GM12878 (cell line): Measurements from ENCODE around the gene POFUT1. TPM values are rescaled to one million over a fixed set of nuclear protein-coding genes. Genes with fewer than 3 reads are reported as not detected.
A peak's percentile ranks its signal among the peaks of the same experiment; 100 is the strongest.

ENCODE experiments used
- ATAC-seq: fragments of 200-7000 bp; cut with Tn5 transposase; 3 replicates; pipeline ENCODE4 v1.9.1; 2020; ENCODE audit warnings: mild to moderate bottlenecking, moderate library complexity
- BruUV-seq: library from RNA; stranded (reverse); fragments of 400-500 nt; replicated peaks from 2 replicates; lab custom pipeline; 2021; lab: Mats Ljungman, UMichigan
- CTCF ChIA-PET: fragments of 300-600 bp; sonication (Branson Sonifier 250); formaldehyde crosslinking; extraction: SDS; loops from one replicate; lab custom pipeline; 2021; ENCODE audit warnings: inconsistent platforms; lab: Yijun Ruan, JAX
- POLR2A ChIA-PET: fragments of 350-600 bp; formaldehyde crosslinking; extraction: SDS; loops from one replicate; lab custom pipeline; 2021; ENCODE audit warnings: inconsistent platforms; lab: Charles Lee
- RAD21 ChIA-PET: fragments of 300-600 bp; sonication (Branson Sonifier 250); formaldehyde crosslinking; loops from one replicate; lab custom pipeline; 2023; ENCODE audit warnings: antibody characterized with exemption; ENCODE audit not compliant: unreplicated experiment; lab: Charles Lee
- SMC1A ChIA-PET: fragments of 300-600 bp; sonication (Branson Sonifier 250); formaldehyde crosslinking; loops from one replicate; lab custom pipeline; 2023; ENCODE audit not compliant: unreplicated experiment, uncharacterized antibody; lab: Charles Lee
- DNase-seq: peaks from one replicate; pipeline ENCODE4 v3.0.0-alpha.2; 2011; ENCODE audit warnings: low read depth, low spot score
- FAIRE-seq: peaks from 3 replicates; lab custom pipeline; 2011; peaks lifted over from hg19 to GRCh38; lab: Jason Lieb, UNC
- H2AFZ ChIP-seq: 2 replicates; pipeline ENCODE4 v1.6.0; 2011; ENCODE audit warnings: low read depth, low read length, control low read depth; ENCODE audit not compliant: control insufficient read depth
- H3K27ac ChIP-seq: 2 replicates; pipeline ENCODE4 v1.5.1; 2011; ENCODE audit warnings: control low read depth; ENCODE audit not compliant: control insufficient read depth, insufficient read depth
- H3K27me3 ChIP-seq, 2 experiments: replicated peaks in 1 of 2; 2 replicates each; pipeline versions ENCODE4 v1.6.0 to v1.6.1; 2011; ENCODE audit warnings: low read length in 1 of 2; ENCODE audit not compliant: control insufficient read depth in 2 of 2, insufficient read depth in 2 of 2
- H3K36me3 ChIP-seq, 2 experiments: 2 replicates each; pipeline ENCODE4 v1.5.1; 2011; ENCODE audit warnings: low read length in 1 of 2; ENCODE audit not compliant: control insufficient read depth in 2 of 2, insufficient read depth in 2 of 2
- H3K4me1 ChIP-seq: 2 replicates; pipeline ENCODE4 v1.6.1; 2011; ENCODE audit warnings: mild to moderate bottlenecking, low read length, moderate library complexity, mixed read lengths; ENCODE audit not compliant: control insufficient read depth, insufficient read depth
- H3K4me2 ChIP-seq: 2 replicates; pipeline ENCODE4 v1.6.0; 2011; ENCODE audit warnings: control low read depth; ENCODE audit not compliant: control insufficient read depth, insufficient read depth
- H3K4me3 ChIP-seq: fragments of 200-600 bp; sonication (generic); 2 replicates; pipeline ENCODE4 v1.5.1; 2016
- H3K79me2 ChIP-seq: 2 replicates; pipeline ENCODE4 v1.6.0; 2011; ENCODE audit warnings: low read length; ENCODE audit not compliant: control insufficient read depth, insufficient read depth
- H3K9ac ChIP-seq: 2 replicates; pipeline ENCODE4 v1.8.0; 2011; ENCODE audit warnings: low read length, control low read depth, mixed read lengths; ENCODE audit not compliant: control insufficient read depth, insufficient read depth
- H3K9me3 ChIP-seq: replicated peaks from 3 replicates; pipeline ENCODE4 v1.5.1; 2011; ENCODE audit warnings: mild to moderate bottlenecking, low read length; ENCODE audit not compliant: control insufficient read depth, insufficient read depth
- H4K20me1 ChIP-seq: 2 replicates; pipeline ENCODE4 v1.6.0; 2011; ENCODE audit not compliant: control insufficient read depth, insufficient read depth
- BACH1 ChIP-seq: fragments of 450-650 bp; IDR thresholded peaks from 2 replicates; pipeline ENCODE4 v1.6.1; 2017; ENCODE audit warnings: mild to moderate bottlenecking, borderline replicate concordance
- CBFB ChIP-seq: IDR thresholded peaks from 2 replicates; pipeline ENCODE4 v1.6.1; 2016; ENCODE audit warnings: antibody characterized with exemption, low read depth
- CBX5 ChIP-seq: sonication (generic); IDR thresholded peaks from 2 replicates; pipeline ENCODE4 v1.6.1; 2016; ENCODE audit warnings: low read depth, moderate library complexity, mild to moderate bottlenecking, inconsistent platforms
- CREB1 ChIP-seq: IDR thresholded peaks from 2 replicates; pipeline ENCODE4 v1.6.1; 2012; ENCODE audit warnings: low read depth, mild to moderate bottlenecking, inconsistent platforms
- CREM ChIP-seq: IDR thresholded peaks from 2 replicates; pipeline ENCODE4 v1.6.1; 2014; ENCODE audit warnings: antibody characterized with exemption, low read depth
- FOXM1 ChIP-seq: IDR thresholded peaks from 2 replicates; pipeline ENCODE4 v1.6.1; 2012; ENCODE audit warnings: low read depth, mild to moderate bottlenecking, inconsistent platforms, low read length, moderate library complexity
- POU2F2 ChIP-seq: IDR thresholded peaks from 3 replicates; pipeline ENCODE4 v1.6.1; 2011; ENCODE audit warnings: low read depth, mild to moderate bottlenecking, low read length, borderline replicate concordance
- RUNX3 ChIP-seq: IDR thresholded peaks from 2 replicates; pipeline ENCODE4 v1.6.1; 2012; ENCODE audit warnings: low read length, inconsistent platforms
- SMAD5 ChIP-seq: IDR thresholded peaks from 2 replicates; pipeline ENCODE4 v1.6.1; 2016; ENCODE audit warnings: antibody characterized with exemption, low read depth
- ZNF384 ChIP-seq: IDR thresholded peaks from 2 replicates; pipeline ENCODE4 v1.6.1; 2012; ENCODE audit warnings: low read depth, mild to moderate bottlenecking, low read length, improper control_type of control experiment, borderline replicate concordance
- WGBS: methylation state at CpG from one replicate; pipeline ENCODE4 v1.1.6; 2016; ENCODE audit warnings: low lambda C conversion rate; ENCODE audit not compliant: insufficient replicate concordance, insufficient coverage; ENCODE audit errors: missing lambda C conversion rate; 5-methylcytosine and 5-hydroxymethylcytosine counted together
- in situ Hi-C: fragments of 300-500 bp; cut with MboI; formaldehyde crosslinking; loops from 9 replicates; pipeline ENCODE4 v1.14.3; 2018; ENCODE audit warnings: mixed read lengths
- intact Hi-C: fragments of 100-400 bp; cut with micrococcal nuclease; formaldehyde crosslinking; loops from one replicate; pipeline ENCODE4 v1.14.2; 2022; ENCODE audit not compliant: unreplicated experiment
- polyA plus RNA-seq, 11 experiments: library from polyadenylated mRNA; depleted of rRNA in 4 of 11; unstranded in 6 of 11; stranded (reverse) in 5 of 11; fragments of >200 nt; fragmentation: Nextera tagmentation in 4 of 11; fragmentation: Illumina TruSeq in 1 of 11; extraction: Ambion mirVana in 4 of 11; extraction: Trizol in 1 of 11; gene quantifications; 1 replicate in 1 of 11; 2 replicates in 10 of 11; pipeline versions ENCODE4 v1.2.1 to v1.2.3, GENCODE V29; 2011 to 2016; ENCODE audit warnings: inconsistent platforms in 2 of 11, missing spikeins in 2 of 11, low read depth in 1 of 11
- total RNA-seq, 4 experiments: library from RNA; depleted of rRNA in 3 of 4; stranded (reverse); fragments of >200 nt in 3 of 4; fragmentation: Illumina TruSeq in 1 of 4; extraction: Trizol in 1 of 4; gene quantifications; 2 replicates each; pipeline versions ENCODE4 v1.2.1 to v1.2.3, GENCODE V29; 2013 to 2021
- TF ChIP-seq, protein P1 (sequence below): IDR thresholded peaks from 2 replicates; pipeline ENCODE4 v1.6.1; 2011; ENCODE audit warnings: borderline replicate concordance, low read depth, mild to moderate bottlenecking, moderate library complexity, low read length; ENCODE audit not compliant: insufficient read depth, poor library complexity, severe bottlenecking
- TF ChIP-seq, protein P2 (sequence below): fragments of 450-650 bp; IDR thresholded peaks from 2 replicates; pipeline ENCODE4 v1.6.1; 2016; ENCODE audit warnings: mild to moderate bottlenecking, moderate library complexity, borderline replicate concordance
- TF ChIP-seq, protein P3 (sequence below): fragments of 150-350 bp; IDR thresholded peaks from 2 replicates; pipeline ENCODE4 v1.6.1; 2016; ENCODE audit warnings: low read depth, low read length

Gene POFUT1
- total and polyA plus RNA-seq, 10 of the 15 experiments (the other 5 are each of a cell fraction or from before 2014, with no cell fraction given): 2.6 to 33.4 (median 23.1) TPM

DNA sequence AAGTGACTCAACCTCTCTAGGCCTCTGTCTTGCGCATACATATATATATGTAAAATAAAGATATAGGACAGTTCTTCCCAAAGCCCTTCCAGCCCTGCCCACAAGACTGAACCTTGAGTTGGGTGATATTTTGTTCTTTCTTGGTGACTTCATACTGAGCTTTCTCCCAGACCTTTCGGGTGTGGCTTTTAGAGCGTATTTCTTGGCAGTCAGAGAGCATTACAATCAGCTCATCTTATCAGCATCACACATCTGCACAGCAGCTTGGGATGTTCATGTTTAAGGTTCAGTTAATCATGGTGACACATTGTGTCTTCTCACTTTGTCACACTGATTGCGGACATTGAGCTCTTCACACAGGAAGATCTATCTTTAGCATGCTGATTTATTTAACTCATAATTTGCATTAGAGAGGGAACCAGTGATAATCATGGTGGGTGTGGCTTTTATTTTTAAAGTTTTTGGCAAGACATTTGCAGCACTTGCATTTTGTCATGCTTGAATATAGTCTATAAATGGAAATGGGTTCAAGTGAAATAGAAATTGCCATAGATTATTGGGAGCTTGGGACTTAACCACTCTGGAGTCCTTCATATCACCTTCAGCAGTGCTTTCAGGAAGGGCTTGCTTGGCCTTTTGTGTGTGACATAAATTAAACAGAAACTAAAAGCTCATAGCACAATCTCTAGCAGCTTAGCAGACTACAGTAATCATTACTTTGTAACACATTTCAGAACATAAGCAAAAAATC lies 78.1 kb downstream of the POFUT1 start:
- WGBS: 0% methylated on average over 4 of the region's 4 CpGs
- RAD21 ChIA-PET: interaction anchor here (0.9 to 2.8 kb wide), 24 partner anchors 9 to 366 kb away, joined by 3 to 28 read pairs (median 4); partner anchors contain the start of genes ASXL1 and KIF3B
- peak overlapping the region; percentile 73 for H3K4me2 ChIP-seq
- peak overlapping the region; percentile 55 for H3K9ac ChIP-seq
- POLR2A ChIA-PET: interaction anchor here (0.6 to 3.5 kb wide), 14 partner anchors 8 to 222 kb away, joined by 3 to 38 read pairs (median 5); partner anchors contain the start of genes ASXL1 and KIF3B
- peak overlapping the region; percentile 64 for H2AFZ ChIP-seq
- no peaks in the 10 kb centered on the region for H4K20me1 ChIP-seq
- ATAC-seq: peak; percentile 85
- no TSS peak for BruUV-seq
- no peaks in the 10 kb centered on the region for H3K27me3 ChIP-seq
- intact Hi-C loops: loop anchor here (5.0 kb wide), 1 partner anchor 78 kb away; the partner anchor contains the start of genes PLAGL2 and POFUT1
- peak overlapping the region; percentile 54 for H3K4me3 ChIP-seq
- H3K36me3 ChIP-seq: peaks cover 0 to 7% of the 10 kb centered on the region in 2 experiments; a peak in 3 of 4 replicates
- H3K4me1 ChIP-seq: peaks cover 31% of the 10 kb centered on the region
- CTCF ChIA-PET: interaction anchor here (0.5 to 2.5 kb wide), 22 partner anchors 9 to 386 kb away, joined by 3 to 12 read pairs (median 4); partner anchors contain the start of gene ASXL1
- in situ Hi-C loops: no loop called here
- peak overlapping the region; percentile 92 for H3K27ac ChIP-seq
- no peaks in the 10 kb centered on the region; the same call in 2 of the 3 replicates for H3K9me3 ChIP-seq
- peak; percentile 84 for DNase-seq
- peak; percentile 93 for FAIRE-seq
- H3K79me2 ChIP-seq: peaks cover 63% of the 10 kb centered on the region
- SMC1A ChIA-PET: interaction anchor here (0.6 to 3.0 kb wide), 31 partner anchors 9 to 602 kb away, joined by 3 to 26 read pairs (median 4); partner anchors contain the start of genes ASXL1 and KIF3B
- TF ChIP-seq, protein P1, sequence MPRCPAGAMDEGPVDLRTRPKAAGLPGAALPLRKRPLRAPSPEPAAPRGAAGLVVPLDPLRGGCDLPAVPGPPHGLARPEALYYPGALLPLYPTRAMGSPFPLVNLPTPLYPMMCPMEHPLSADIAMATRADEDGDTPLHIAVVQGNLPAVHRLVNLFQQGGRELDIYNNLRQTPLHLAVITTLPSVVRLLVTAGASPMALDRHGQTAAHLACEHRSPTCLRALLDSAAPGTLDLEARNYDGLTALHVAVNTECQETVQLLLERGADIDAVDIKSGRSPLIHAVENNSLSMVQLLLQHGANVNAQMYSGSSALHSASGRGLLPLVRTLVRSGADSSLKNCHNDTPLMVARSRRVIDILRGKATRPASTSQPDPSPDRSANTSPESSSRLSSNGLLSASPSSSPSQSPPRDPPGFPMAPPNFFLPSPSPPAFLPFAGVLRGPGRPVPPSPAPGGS: peak; percentile 89
- TF ChIP-seq CREM: 0 out of 2 replicates have a peak, but pooled peaks have one; percentile 31
- no peak for TF ChIP-seq CBX5
- TF ChIP-seq POU2F2: peak; percentile 79; the same call in 2 of the 3 replicates
- TF ChIP-seq ZNF384: no peak
- peak; percentile 61; the same call in 1 of the 2 replicates for TF ChIP-seq BACH1
- peak; percentile 70 for TF ChIP-seq CREB1
- TF ChIP-seq, protein P2, sequence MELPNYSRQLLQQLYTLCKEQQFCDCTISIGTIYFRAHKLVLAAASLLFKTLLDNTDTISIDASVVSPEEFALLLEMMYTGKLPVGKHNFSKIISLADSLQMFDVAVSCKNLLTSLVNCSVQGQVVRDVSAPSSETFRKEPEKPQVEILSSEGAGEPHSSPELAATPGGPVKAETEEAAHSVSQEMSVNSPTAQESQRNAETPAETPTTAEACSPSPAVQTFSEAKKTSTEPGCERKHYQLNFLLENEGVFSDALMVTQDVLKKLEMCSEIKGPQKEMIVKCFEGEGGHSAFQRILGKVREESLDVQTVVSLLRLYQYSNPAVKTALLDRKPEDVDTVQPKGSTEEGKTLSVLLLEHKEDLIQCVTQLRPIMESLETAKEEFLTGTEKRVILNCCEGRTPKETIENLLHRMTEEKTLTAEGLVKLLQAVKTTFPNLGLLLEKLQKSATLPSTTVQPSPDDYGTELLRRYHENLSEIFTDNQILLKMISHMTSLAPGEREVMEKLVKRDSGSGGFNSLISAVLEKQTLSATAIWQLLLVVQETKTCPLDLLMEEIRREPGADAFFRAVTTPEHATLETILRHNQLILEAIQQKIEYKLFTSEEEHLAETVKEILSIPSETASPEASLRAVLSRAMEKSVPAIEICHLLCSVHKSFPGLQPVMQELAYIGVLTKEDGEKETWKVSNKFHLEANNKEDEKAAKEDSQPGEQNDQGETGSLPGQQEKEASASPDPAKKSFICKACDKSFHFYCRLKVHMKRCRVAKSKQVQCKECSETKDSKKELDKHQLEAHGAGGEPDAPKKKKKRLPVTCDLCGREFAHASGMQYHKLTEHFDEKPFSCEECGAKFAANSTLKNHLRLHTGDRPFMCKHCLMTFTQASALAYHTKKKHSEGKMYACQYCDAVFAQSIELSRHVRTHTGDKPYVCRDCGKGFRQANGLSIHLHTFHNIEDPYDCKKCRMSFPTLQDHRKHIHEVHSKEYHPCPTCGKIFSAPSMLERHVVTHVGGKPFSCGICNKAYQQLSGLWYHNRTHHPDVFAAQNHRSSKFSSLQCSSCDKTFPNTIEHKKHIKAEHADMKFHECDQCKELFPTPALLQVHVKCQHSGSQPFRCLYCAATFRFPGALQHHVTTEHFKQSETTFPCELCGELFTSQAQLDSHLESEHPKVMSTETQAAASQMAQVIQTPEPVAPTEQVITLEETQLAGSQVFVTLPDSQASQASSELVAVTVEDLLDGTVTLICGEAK: no peak
- 0 out of 2 replicates have a peak, but pooled peaks have one; percentile 38 for TF ChIP-seq CBFB
- TF ChIP-seq FOXM1: peak; percentile 73; the same call in 1 of the 2 replicates
- TF ChIP-seq, protein P3, sequence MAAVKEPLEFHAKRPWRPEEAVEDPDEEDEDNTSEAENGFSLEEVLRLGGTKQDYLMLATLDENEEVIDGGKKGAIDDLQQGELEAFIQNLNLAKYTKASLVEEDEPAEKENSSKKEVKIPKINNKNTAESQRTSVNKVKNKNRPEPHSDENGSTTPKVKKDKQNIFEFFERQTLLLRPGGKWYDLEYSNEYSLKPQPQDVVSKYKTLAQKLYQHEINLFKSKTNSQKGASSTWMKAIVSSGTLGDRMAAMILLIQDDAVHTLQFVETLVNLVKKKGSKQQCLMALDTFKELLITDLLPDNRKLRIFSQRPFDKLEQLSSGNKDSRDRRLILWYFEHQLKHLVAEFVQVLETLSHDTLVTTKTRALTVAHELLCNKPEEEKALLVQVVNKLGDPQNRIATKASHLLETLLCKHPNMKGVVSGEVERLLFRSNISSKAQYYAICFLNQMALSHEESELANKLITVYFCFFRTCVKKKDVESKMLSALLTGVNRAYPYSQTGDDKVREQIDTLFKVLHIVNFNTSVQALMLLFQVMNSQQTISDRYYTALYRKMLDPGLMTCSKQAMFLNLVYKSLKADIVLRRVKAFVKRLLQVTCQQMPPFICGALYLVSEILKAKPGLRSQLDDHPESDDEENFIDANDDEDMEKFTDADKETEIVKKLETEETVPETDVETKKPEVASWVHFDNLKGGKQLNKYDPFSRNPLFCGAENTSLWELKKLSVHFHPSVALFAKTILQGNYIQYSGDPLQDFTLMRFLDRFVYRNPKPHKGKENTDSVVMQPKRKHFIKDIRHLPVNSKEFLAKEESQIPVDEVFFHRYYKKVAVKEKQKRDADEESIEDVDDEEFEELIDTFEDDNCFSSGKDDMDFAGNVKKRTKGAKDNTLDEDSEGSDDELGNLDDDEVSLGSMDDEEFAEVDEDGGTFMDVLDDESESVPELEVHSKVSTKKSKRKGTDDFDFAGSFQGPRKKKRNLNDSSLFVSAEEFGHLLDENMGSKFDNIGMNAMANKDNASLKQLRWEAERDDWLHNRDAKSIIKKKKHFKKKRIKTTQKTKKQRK: no peak
- TF ChIP-seq RUNX3: peak; percentile 59; the same call in 1 of the 2 replicates
- 0 out of 2 replicates have a peak, but pooled peaks have one; percentile 23 for TF ChIP-seq SMAD5
